Esophagus muscularis mucosa (tissue), 4 donors: ENCODE measurements around the gene MRPL46. TPM values are rescaled to one million over a fixed set of nuclear protein-coding genes. Genes with fewer than 3 reads are reported as not detected.

Source experiments
- DNase-seq: peaks from one replicate; pipeline ENCODE4 v3.0.0-alpha.2; 2017; ENCODE audit errors: extremely low spot score
- H3K27ac ChIP-seq, 4 donors: fragments of 200-600 bp; sonication (generic); replicated peaks in 1 of 4; 1 replicate in 3 of 4; 2 replicates in 1 of 4; pipeline ENCODE4 v1.5.1; 2016 to 2019; ENCODE audit warnings: mild to moderate bottlenecking in 1 of 4
- H3K27me3 ChIP-seq, 4 donors: fragments of 200-600 bp; sonication (generic); one replicate each; pipeline versions ENCODE4 v1.5.1 to v1.6.0; 2016 to 2019
- H3K36me3 ChIP-seq, 4 donors: fragments of 200-600 bp; sonication (generic); one replicate each; pipeline ENCODE4 v1.5.1; 2016 to 2019
- H3K4me1 ChIP-seq, 4 donors: fragments of 200-600 bp; sonication (generic); one replicate each; pipeline ENCODE4 v1.5.1; 2016 to 2019
- H3K4me3 ChIP-seq, 4 donors: fragments of 200-600 bp; sonication (generic); 1 replicate in 2 of 4; 2 replicates in 2 of 4; pipeline ENCODE4 v1.5.1; 2016 to 2019; ENCODE audit warnings: mild to moderate bottlenecking in 4 of 4, moderate library complexity in 1 of 4
- H3K9me3 ChIP-seq, 4 donors: fragments of 200-600 bp; sonication (generic); 1 replicate in 3 of 4; 2 replicates in 1 of 4; pipeline ENCODE4 v1.5.1; 2016 to 2019
- CTCF ChIP-seq, 3 experiments: fragments of 200-600 bp in 2 of 3; fragments of 450-650 bp in 1 of 3; sonication (generic) in 2 of 3; IDR thresholded peaks; one replicate each; pipeline ENCODE4 v1.5.1; 2017 to 2019; ENCODE audit warnings: antibody characterized with exemption in 3 of 3, mild to moderate bottlenecking in 2 of 3, moderate library complexity in 1 of 3
- EP300 ChIP-seq: sonication (generic); formaldehyde crosslinking; IDR thresholded peaks from one replicate; pipeline ENCODE4 v1.6.1; 2017; ENCODE audit warnings: antibody characterized with exemption
- POLR2A ChIP-seq: fragments of 450-650 bp; IDR thresholded peaks from one replicate; pipeline ENCODE4 v1.6.1; 2017; ENCODE audit warnings: antibody characterized with exemption, moderate library complexity, mild to moderate bottlenecking, low read depth
- POLR2AphosphoS5 ChIP-seq, 2 donors: sonication (generic); formaldehyde crosslinking; IDR thresholded peaks; one replicate each; pipeline ENCODE4 v1.6.1; 2017; ENCODE audit warnings: antibody characterized with exemption in 2 of 2
- WGBS: methylation state at CpG from one replicate; pipeline ENCODE4 v1.1.5; 2018; 5-methylcytosine and 5-hydroxymethylcytosine counted together
- intact Hi-C: fragments of 100-400 bp; cut with DNase I; formaldehyde crosslinking; loops from one replicate; pipeline ENCODE4 v1.15.1; 2023
- total RNA-seq, 4 donors: library from RNA; depleted of rRNA; stranded (reverse); fragments of >200 nt; gene quantifications; one replicate each; pipeline versions ENCODE4 v1.1.0 to v1.2.1, GENCODE V29; 2016

MRPL46 gene
- total RNA-seq, 4 donors from 2014 or later, result 14.5 to 27.8 (median 25.1) TPM

GRCh38 chr15:88489321-88489720 lies 22.1 kb upstream of the MRPL46 start:
- peaks cover 0 to 6% (median 2%) of the 10 kb centered on the region in 4 donors for H3K36me3 ChIP-seq
- no peaks in the 10 kb centered on the region for H3K9me3 ChIP-seq
- H3K4me1 ChIP-seq, result no peaks in the 10 kb centered on the region
- WGBS, result no CpG with 5 or more reads among the region's 4 CpGs
- no peak for DNase-seq
- intact Hi-C loops, result no loop called here
- no peak overlapping the region for H3K4me3 ChIP-seq
- TF ChIP-seq POLR2AphosphoS5 (IDR thresholded peaks at IDR 0.05) (no peak), POLR2A (no peak), EP300 (no peak), CTCF (IDR thresholded peaks at IDR 0.05) (no peak)
- H3K27me3 ChIP-seq, result no peaks in the 10 kb centered on the region
- no peak overlapping the region for H3K27ac ChIP-seq

DNA sequence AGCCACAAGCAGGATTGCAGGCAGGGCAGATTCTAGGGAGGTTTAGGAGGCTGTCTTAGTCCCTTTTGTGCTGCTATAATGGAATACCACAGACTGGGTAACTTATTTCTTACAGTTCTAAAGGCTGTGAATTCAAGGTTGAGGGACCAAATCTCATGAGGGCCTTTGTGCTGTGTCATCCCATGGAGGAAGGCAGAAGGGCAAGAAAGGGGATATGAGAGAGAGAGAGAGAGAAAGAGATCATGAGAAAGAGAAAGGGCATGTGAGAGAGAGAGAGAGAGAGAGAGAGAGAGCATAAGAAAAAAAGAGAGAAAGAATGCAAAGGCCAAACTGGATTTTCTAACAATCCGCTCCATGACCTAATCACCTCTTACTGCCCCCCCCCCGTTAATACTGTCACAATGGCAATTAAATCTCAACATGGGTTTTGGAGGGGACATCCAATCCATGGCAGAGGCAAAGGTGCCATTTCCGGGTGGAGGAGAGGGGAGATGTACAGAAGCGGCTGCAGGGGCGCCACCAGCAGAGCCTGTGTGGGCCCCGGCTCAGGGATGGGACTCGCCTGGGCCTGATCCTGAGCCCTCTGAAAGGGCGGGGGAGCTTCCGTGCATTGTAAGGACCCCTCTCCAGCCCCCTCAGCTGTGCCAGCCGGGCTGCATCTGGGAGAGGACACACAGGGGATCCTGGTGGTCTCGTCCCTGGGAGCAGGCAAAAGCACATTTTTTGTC lies 20.8 kb upstream of the MRPL46 start:
- no peak for TF ChIP-seq CTCF (IDR thresholded peaks at IDR 0.05)
- Histone ChIP-seq H3K4me3 (no peak overlapping the region), H3K4me1 (no peaks in the 10 kb centered on the region), H3K9me3 (no peaks in the 10 kb centered on the region), H3K27ac (no peak overlapping the region), H3K27me3 (no peaks in the 10 kb centered on the region), H3K36me3 (no peaks in the 10 kb centered on the region)
- no peak for DNase-seq
- 68% methylated on average over 5 of the region's 11 CpGs for WGBS
- intact Hi-C loops, result no loop called here

DNA sequence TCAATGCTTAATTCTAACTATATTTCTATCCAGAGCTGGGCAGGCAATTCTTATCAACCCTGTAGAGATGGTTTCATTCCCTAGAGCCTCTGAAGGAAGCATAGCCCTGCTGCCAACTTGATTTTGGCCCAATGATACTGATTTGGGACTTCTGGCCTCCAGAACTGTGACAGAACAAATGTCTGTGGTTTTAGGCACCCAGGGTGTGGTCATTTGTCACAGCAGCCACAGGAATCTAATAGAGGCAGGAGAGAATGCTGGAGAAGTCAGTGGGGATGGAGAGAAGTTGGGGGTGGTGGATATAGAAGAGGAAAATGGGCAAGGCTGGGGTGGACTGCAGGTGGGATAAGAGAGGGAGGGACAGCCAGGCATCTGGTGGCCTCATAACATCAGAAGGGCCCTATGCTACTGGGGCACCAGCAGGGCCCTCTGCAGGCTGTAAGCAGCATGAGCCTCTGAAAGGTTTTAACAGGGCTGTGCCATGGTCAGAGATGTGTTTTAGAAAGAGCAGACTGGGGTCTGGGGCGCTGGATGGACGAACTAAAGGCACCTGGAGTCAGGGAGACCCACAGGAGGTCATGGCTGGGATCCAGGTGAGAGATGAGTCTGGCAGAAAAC lies 20.1 kb upstream of the MRPL46 start:
- no peaks in the 10 kb centered on the region for H3K9me3 ChIP-seq
- no peaks in the 10 kb centered on the region for H3K36me3 ChIP-seq
- intact Hi-C loops, result no loop called here
- no peaks in the 10 kb centered on the region for H3K4me1 ChIP-seq
- H3K4me3 ChIP-seq, result no peak overlapping the region
- no peaks in the 10 kb centered on the region for H3K27me3 ChIP-seq
- no peak for TF ChIP-seq POLR2A
- no peak for TF ChIP-seq EP300
- no peak for TF ChIP-seq CTCF (IDR thresholded peaks at IDR 0.05)
- TF ChIP-seq POLR2AphosphoS5 (IDR thresholded peaks at IDR 0.05), result no peak
- no peak for DNase-seq
- no peak overlapping the region for H3K27ac ChIP-seq
- WGBS, result 70% methylated on average over 2 of the region's 2 CpGs

DNA sequence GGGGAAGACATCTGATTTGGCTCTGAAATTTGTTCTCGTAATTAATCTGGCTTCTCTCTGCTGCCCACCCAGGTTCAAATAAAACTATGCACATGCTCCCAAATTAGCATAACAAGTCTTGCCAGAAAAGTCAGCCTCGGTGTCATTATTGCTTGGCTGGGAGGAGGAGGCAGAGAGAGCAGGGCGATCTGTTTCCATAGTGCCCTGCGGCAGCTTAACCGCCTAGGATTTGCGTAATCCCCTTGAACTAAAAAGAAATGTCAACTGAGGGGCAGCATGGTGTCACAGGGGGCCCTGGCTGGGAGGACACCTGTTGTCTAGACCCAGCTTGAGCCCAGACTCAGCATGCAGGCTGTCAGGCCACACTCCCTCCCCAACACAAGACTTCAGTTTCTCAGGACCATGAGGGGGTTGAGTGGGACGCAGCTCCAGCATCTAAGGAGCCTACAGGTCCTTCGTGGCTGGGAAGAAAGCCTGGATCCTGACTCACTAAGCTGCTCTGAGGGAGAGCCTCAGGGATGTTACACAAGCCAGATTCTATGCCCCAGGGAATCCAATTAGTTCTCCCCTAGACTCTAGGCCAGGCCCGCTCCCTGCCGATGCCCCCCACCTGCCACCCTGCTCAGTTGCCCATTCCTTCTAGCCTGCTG lies 17.6 kb upstream of the MRPL46 start:
- Histone ChIP-seq H3K36me3 (peaks cover 0 to 12% (median 7%) of the 10 kb centered on the region in 4 donors), H3K27me3 (no peaks in the 10 kb centered on the region), H3K27ac (no peak overlapping the region), H3K9me3 (no peaks in the 10 kb centered on the region), H3K4me3 (no peak overlapping the region), H3K4me1 (no peaks in the 10 kb centered on the region)
- DNase-seq, result no peak
- intact Hi-C loops, result no loop called here
- no peak for TF ChIP-seq EP300
- WGBS, result 57% methylated on average over 9 of the region's 10 CpGs

GRCh38 chr15:88482263-88482662 lies 15.1 kb upstream of the MRPL46 start:
- Histone ChIP-seq H3K4me3 (no peak overlapping the region), H3K4me1 (no peaks in the 10 kb centered on the region), H3K36me3 (peaks cover 7 to 37% (median 24%) of the 10 kb centered on the region in 4 donors), H3K9me3 (no peaks in the 10 kb centered on the region), H3K27ac (no peak overlapping the region), H3K27me3 (no peaks in the 10 kb centered on the region)
- no peak for DNase-seq
- WGBS, result 57% methylated on average over 1 of the region's 1 CpG
- TF ChIP-seq POLR2A, result no peak
- TF ChIP-seq CTCF (IDR thresholded peaks at IDR 0.05), result no peak
- TF ChIP-seq EP300, result no peak
- TF ChIP-seq POLR2AphosphoS5 (IDR thresholded peaks at IDR 0.05), result no peak
- intact Hi-C loops, result no loop called here
